OCI-LY1 (cell line): ENCODE results near the gene UMODL1.

Experiments used
- H2AFZ ChIP-seq: fragments of 200-600 bp; sonication (generic), shearing (Covaris generic); 2 replicates; pipeline ENCODE4 v1.6.0; 2014; ENCODE audit warnings: antibody characterized with exemption, mild to moderate bottlenecking, low read length
- H3F3A ChIP-seq: fragments of 200-600 bp; sonication (generic), shearing (Covaris generic); 2 replicates; pipeline ENCODE4 v1.6.0; 2014; ENCODE audit warnings: mild to moderate bottlenecking, antibody characterized with exemption, low read length, moderate library complexity; ENCODE audit not compliant: insufficient read depth
- H3K27ac ChIP-seq: fragments of 200-600 bp; sonication (generic); 2 replicates; pipeline ENCODE4 v1.5.1; 2014; ENCODE audit warnings: low read length, mixed run types, mild to moderate bottlenecking, low read depth; ENCODE audit not compliant: poor library complexity, severe bottlenecking
- H3K27me3 ChIP-seq: fragments of 200-600 bp; sonication (generic); 2 replicates; pipeline ENCODE4 v1.6.0; 2014; ENCODE audit warnings: antibody characterized with exemption, mild to moderate bottlenecking, low read length, moderate library complexity; ENCODE audit not compliant: insufficient read depth
- H3K36me3 ChIP-seq: fragments of 200-600 bp; sonication (generic); 2 replicates; pipeline ENCODE4 v1.6.1; 2014; ENCODE audit warnings: mild to moderate bottlenecking, antibody characterized with exemption, low read length, moderate library complexity, mixed read lengths; ENCODE audit not compliant: insufficient read depth
- H3K4me1 ChIP-seq: fragments of 200-600 bp; sonication (generic); 2 replicates; pipeline ENCODE4 v1.5.1; 2014; ENCODE audit warnings: mild to moderate bottlenecking, low read length, moderate library complexity; ENCODE audit not compliant: insufficient read depth, severe bottlenecking
- H3K4me2 ChIP-seq: fragments of 200-600 bp; sonication (generic), shearing (Covaris generic); 2 replicates; pipeline ENCODE4 v1.6.1; 2014; ENCODE audit warnings: low read length
- H3K4me3 ChIP-seq: fragments of 200-600 bp; sonication (generic); 2 replicates; pipeline ENCODE4 v1.5.1; 2014; ENCODE audit warnings: low read length, low read depth, mild to moderate bottlenecking, mixed read lengths; ENCODE audit not compliant: poor library complexity, severe bottlenecking
- H3K79me2 ChIP-seq: fragments of 200-600 bp; shearing (Covaris generic); 2 replicates; pipeline ENCODE4 v1.6.1; 2016; ENCODE audit warnings: mixed run types, low read length, mixed read lengths; ENCODE audit not compliant: insufficient read depth
- H3K9ac ChIP-seq: fragments of 200-600 bp; sonication (generic), shearing (Covaris generic); 2 replicates; pipeline ENCODE4 v1.6.1; 2014; ENCODE audit warnings: mild to moderate bottlenecking, low read length, mixed read lengths
- H3K9me2 ChIP-seq: fragments of 200-600 bp; sonication (generic), shearing (Covaris generic); 2 replicates; pipeline ENCODE4 v1.6.1; 2014; ENCODE audit warnings: low read depth, mild to moderate bottlenecking, low read length, mixed read lengths
- H3K9me3 ChIP-seq: fragments of 200-600 bp; shearing (Covaris generic); 2 replicates; pipeline ENCODE4 v1.6.1; 2014; ENCODE audit warnings: low read length, mixed read lengths
- H4K20me1 ChIP-seq: fragments of 200-600 bp; sonication (generic), shearing (Covaris generic); 2 replicates; pipeline ENCODE4 v1.6.0; 2016; ENCODE audit warnings: mild to moderate bottlenecking, low read length; ENCODE audit not compliant: insufficient read depth
- CTCF ChIP-seq: fragments of 200-600 bp; sonication (generic), shearing (Covaris generic); IDR thresholded peaks from 2 replicates; pipeline ENCODE4 v1.5.1; 2017; ENCODE audit warnings: mild to moderate bottlenecking, antibody characterized with exemption, low read length, moderate library complexity, mixed read lengths
- EZH2 ChIP-seq: fragments of 200-600 bp; sonication (generic), shearing (Covaris generic); IDR thresholded peaks from 2 replicates; pipeline ENCODE4 v1.8.0; 2017; ENCODE audit warnings: borderline replicate concordance, mixed run types, mild to moderate bottlenecking, antibody characterized with exemption, low read length, moderate library complexity, mixed read lengths

UMODL1 gene

GRCh38 chr21:42091899-42092508, 20.9 kb downstream of the UMODL1 start:
- H3K9me3 ChIP-seq = no peaks in the 10 kb centered on the region
- H3K9me2 ChIP-seq = no peaks in the 10 kb centered on the region
- no peaks in the 10 kb centered on the region for H3F3A ChIP-seq
- H3K79me2 ChIP-seq = no peaks in the 10 kb centered on the region
- H3K4me3 ChIP-seq = no peak overlapping the region
- H3K27ac ChIP-seq = no peak overlapping the region
- no peak overlapping the region for H2AFZ ChIP-seq
- H3K4me1 ChIP-seq = peaks cover 26% of the 10 kb centered on the region
- no peak overlapping the region for H3K9ac ChIP-seq
- no peaks in the 10 kb centered on the region; the same call in 1 of the 2 replicates for H3K36me3 ChIP-seq
- H3K4me2 ChIP-seq = no peak overlapping the region
- H3K27me3 ChIP-seq = peaks cover 18% of the 10 kb centered on the region; the same call in 1 of the 2 replicates
- H4K20me1 ChIP-seq = no peaks in the 10 kb centered on the region
- TF ChIP-seq EZH2 (no peak), CTCF (no peak)

GRCh38 chr21:42092771-42093170, 21.7 kb downstream of the UMODL1 start:
- Histone ChIP-seq H3K27me3 (peaks cover 18% of the 10 kb centered on the region; the same call in 1 of the 2 replicates), H3K4me2 (no peak overlapping the region), H3K36me3 (no peaks in the 10 kb centered on the region; the same call in 1 of the 2 replicates), H3K79me2 (no peaks in the 10 kb centered on the region), H2AFZ (no peak overlapping the region), H3K9me3 (no peaks in the 10 kb centered on the region), H4K20me1 (no peaks in the 10 kb centered on the region), H3F3A (no peaks in the 10 kb centered on the region), H3K9ac (no peak overlapping the region), H3K27ac (no peak overlapping the region), H3K4me1 (peaks cover 18% of the 10 kb centered on the region), H3K4me3 (no peak overlapping the region), H3K9me2 (no peaks in the 10 kb centered on the region)
- TF ChIP-seq EZH2 (no peak), CTCF (no peak; the same call in 1 of the 2 replicates)

- H3K36me3 ChIP-seq = no peaks in the 10 kb centered on the region; the same call in 1 of the 2 replicates
- H4K20me1 ChIP-seq = no peaks in the 10 kb centered on the region
- H3F3A ChIP-seq = no peaks in the 10 kb centered on the region
- H3K79me2 ChIP-seq = no peaks in the 10 kb centered on the region
- peaks cover 14% of the 10 kb centered on the region for H3K4me1 ChIP-seq
- no peaks in the 10 kb centered on the region for H3K9me3 ChIP-seq
- no peak overlapping the region for H2AFZ ChIP-seq
- no peak overlapping the region for H3K4me2 ChIP-seq
- no peak overlapping the region for H3K9ac ChIP-seq
- H3K27ac ChIP-seq = no peak overlapping the region
- no peak overlapping the region for H3K4me3 ChIP-seq
- peaks cover 18% of the 10 kb centered on the region; the same call in 1 of the 2 replicates for H3K27me3 ChIP-seq
- TF ChIP-seq CTCF (no peak), EZH2 (no peak)
- no peaks in the 10 kb centered on the region for H3K9me2 ChIP-seq
Measured at GRCh38 chr21:42093186-42093585, 22.1 kb downstream of the UMODL1 start.
